H9 (cell line): Measurements from ENCODE around the gene FGFR4. TPM values are rescaled to one million over a fixed set of nuclear protein-coding genes. Genes with fewer than 3 reads are reported as not detected.
A peak's percentile ranks its signal among the peaks of the same experiment; 100 is the strongest.

Experiments used
- DNase-seq: peaks from one replicate; pipeline ENCODE4 v3.0.0-alpha.2; 2017
- H2AFZ ChIP-seq: one replicate; pipeline ENCODE4 v1.6.1; 2013; ENCODE audit warnings: mild to moderate bottlenecking, low read length, control low read depth, moderate library complexity
- H2AK5ac ChIP-seq: 2 replicates; pipeline ENCODE4 v1.6.1; 2013; ENCODE audit warnings: low read length, control low read depth, mixed read lengths; ENCODE audit not compliant: insufficient read length
- H2BK120ac ChIP-seq: one replicate; pipeline ENCODE4 v1.6.1; 2013; ENCODE audit warnings: low read depth, mild to moderate bottlenecking, low read length, control low read depth, inconsistent platforms; ENCODE audit not compliant: poor library complexity, severe bottlenecking
- H2BK12ac ChIP-seq: 2 replicates; pipeline ENCODE4 v1.6.1; 2013; ENCODE audit warnings: low read length, control low read depth, mixed read lengths, low read depth; ENCODE audit not compliant: insufficient read length
- H2BK15ac ChIP-seq: 2 replicates; pipeline ENCODE4 v1.6.1; 2013; ENCODE audit warnings: low read depth, low read length, control low read depth
- H2BK20ac ChIP-seq: one replicate; pipeline ENCODE4 v1.6.1; 2013; ENCODE audit warnings: low read depth, mild to moderate bottlenecking, low read length, control low read depth, inconsistent platforms; ENCODE audit not compliant: poor library complexity, severe bottlenecking
- H2BK5ac ChIP-seq: 2 replicates; pipeline ENCODE4 v1.6.1; 2013; ENCODE audit warnings: low read length, control low read depth, mixed read lengths; ENCODE audit not compliant: insufficient read length
- H3K14ac ChIP-seq: 2 replicates; pipeline ENCODE4 v1.6.1; 2013; ENCODE audit warnings: low read length, control low read depth; ENCODE audit not compliant: insufficient read depth
- H3K18ac ChIP-seq: 2 replicates; pipeline ENCODE4 v1.6.1; 2013; ENCODE audit warnings: low read depth, mild to moderate bottlenecking, mixed read lengths, low read length, control low read depth; ENCODE audit not compliant: insufficient read length
- H3K23ac ChIP-seq: 2 replicates; pipeline ENCODE4 v1.6.1; 2013; ENCODE audit warnings: low read length, control low read depth, mixed read lengths, low read depth; ENCODE audit not compliant: insufficient read length
- H3K23me2 ChIP-seq: 2 replicates; pipeline ENCODE4 v1.6.1; 2013; ENCODE audit warnings: low read depth, mild to moderate bottlenecking, mixed read lengths, low read length, control low read depth; ENCODE audit not compliant: insufficient read length, poor library complexity, severe bottlenecking
- H3K27ac ChIP-seq: 2 replicates; pipeline ENCODE4 v1.5.1; 2013; ENCODE audit warnings: low read length, control low read depth, mixed read lengths, low read depth; ENCODE audit not compliant: insufficient read length
- H3K27me3 ChIP-seq: 2 replicates; pipeline ENCODE4 v1.6.1; 2013; ENCODE audit warnings: low read length, control low read depth, inconsistent platforms; ENCODE audit not compliant: insufficient read depth
- H3K4ac ChIP-seq: 2 replicates; pipeline ENCODE4 v1.6.1; 2013; ENCODE audit warnings: low read depth, mild to moderate bottlenecking, control low read depth, inconsistent platforms, low read length, moderate library complexity
- H3K4me1 ChIP-seq: 2 replicates; pipeline ENCODE4 v1.6.1; 2013; ENCODE audit warnings: low read length, control low read depth, inconsistent platforms; ENCODE audit not compliant: insufficient read depth
- H3K4me2 ChIP-seq: 2 replicates; pipeline ENCODE4 v1.6.1; 2013; ENCODE audit warnings: low read length, control low read depth, mixed read lengths; ENCODE audit not compliant: insufficient read length, insufficient read depth
- H3K56ac ChIP-seq: 2 replicates; pipeline ENCODE4 v1.6.1; 2013; ENCODE audit warnings: low read depth, mild to moderate bottlenecking, mixed read lengths, low read length, control low read depth; ENCODE audit not compliant: insufficient read length
- H3K79me1 ChIP-seq: 2 replicates; pipeline ENCODE4 v1.6.1; 2013; ENCODE audit warnings: low read depth, mild to moderate bottlenecking, moderate library complexity, low read length, control low read depth, inconsistent platforms; ENCODE audit not compliant: insufficient read depth, poor library complexity, severe bottlenecking
- H3K79me2 ChIP-seq: 2 replicates; pipeline ENCODE4 v1.6.1; 2013; ENCODE audit warnings: low read length, control low read depth, inconsistent platforms; ENCODE audit not compliant: insufficient read depth
- H3K9ac ChIP-seq: 2 replicates; pipeline ENCODE4 v1.6.1; 2013; ENCODE audit warnings: low read length, control low read depth, mixed read lengths; ENCODE audit not compliant: insufficient read length; ENCODE audit errors: extremely low read depth
- H3K9me3 ChIP-seq: one replicate; pipeline ENCODE4 v1.6.1; 2013; ENCODE audit warnings: low read depth, low read length, inconsistent platforms; ENCODE audit not compliant: control insufficient read depth
- H3T11ph ChIP-seq: one replicate; pipeline ENCODE4 v1.6.1; 2013; ENCODE audit warnings: mild to moderate bottlenecking, low read length, control low read depth, inconsistent platforms
- H4K20me1 ChIP-seq: one replicate; pipeline ENCODE4 v1.6.1; 2013; ENCODE audit not compliant: control insufficient read depth, insufficient read length, insufficient read depth
- H4K5ac ChIP-seq: 2 replicates; pipeline ENCODE4 v1.6.1; 2013; ENCODE audit warnings: low read depth, mild to moderate bottlenecking, mixed read lengths, low read length, control low read depth; ENCODE audit not compliant: insufficient read length
- H4K8ac ChIP-seq: replicated peaks from 2 replicates; pipeline ENCODE4 v1.6.1; 2013; ENCODE audit warnings: low read length, control low read depth, mixed read lengths, low read depth; ENCODE audit not compliant: insufficient read length
- H4K91ac ChIP-seq: 2 replicates; pipeline ENCODE4 v1.6.1; 2013; ENCODE audit warnings: low read depth, mild to moderate bottlenecking, moderate library complexity, mixed read lengths, low read length, control low read depth; ENCODE audit not compliant: insufficient read length
- H3K27ac Mint-ChIP-seq, 3 experiments: 2 replicates in 2 of 3; 3 replicates in 1 of 3; pipeline ENCODE4 v1.8.0; 2020 to 2021; ENCODE audit warnings: mixed read lengths in 3 of 3, mild to moderate bottlenecking in 1 of 3, moderate library complexity in 1 of 3
- H3K27me3 Mint-ChIP-seq: 2 replicates; pipeline ENCODE4 v1.8.0; 2021; ENCODE audit warnings: low read depth, mild to moderate bottlenecking, moderate library complexity, mixed read lengths
- H3K36me3 Mint-ChIP-seq, 3 experiments: 2 replicates in 2 of 3; 3 replicates in 1 of 3; pipeline ENCODE4 v1.8.0; 2020 to 2021; ENCODE audit warnings: low read depth in 3 of 3, mixed read lengths in 3 of 3; ENCODE audit not compliant: insufficient read depth in 1 of 3
- H3K4me1 Mint-ChIP-seq, 2 experiments: 2 replicates each; pipeline ENCODE4 v1.8.0; 2020; ENCODE audit warnings: mixed read lengths in 2 of 2
- H3K4me3 Mint-ChIP-seq, 2 experiments: 2 replicates in 1 of 2; 3 replicates in 1 of 2; pipeline ENCODE4 v1.8.0; 2020 to 2021; ENCODE audit warnings: mild to moderate bottlenecking in 2 of 2, mixed read lengths in 2 of 2, moderate library complexity in 1 of 2
- H3K9me3 Mint-ChIP-seq, 2 experiments: 2 replicates in 1 of 2; 3 replicates in 1 of 2; pipeline ENCODE4 v1.8.0; 2020; ENCODE audit warnings: mild to moderate bottlenecking in 2 of 2, mixed read lengths in 2 of 2, moderate library complexity in 1 of 2
- WGBS: extraction: QIAGEN DNeasy Blood & Tissue Kit; methylation state at CpG from one replicate; pipeline ENCODE4 v1.1.7; 2013; ENCODE audit warnings: missing lambda C conversion rate, low lambda C conversion rate, mixed read lengths; ENCODE audit not compliant: insufficient read length; ENCODE audit errors: extremely low coverage; 5-methylcytosine and 5-hydroxymethylcytosine counted together
- total RNA-seq: library from RNA; stranded (reverse); gene quantifications from 2 replicates; pipeline ENCODE4 v1.2.1, GENCODE V29; 2021
- TF ChIP-seq, protein P1 (sequence below): fragments of 200-600 bp; sonication (generic); conservative IDR thresholded peaks from 3 replicates; pipeline ENCODE4 v1.8.0; 2021; ENCODE audit warnings: antibody characterized with exemption, mild to moderate bottlenecking

Gene FGFR4
- total RNA-seq, 1 experiment from 2014 or later, result 52.8 TPM

DNA sequence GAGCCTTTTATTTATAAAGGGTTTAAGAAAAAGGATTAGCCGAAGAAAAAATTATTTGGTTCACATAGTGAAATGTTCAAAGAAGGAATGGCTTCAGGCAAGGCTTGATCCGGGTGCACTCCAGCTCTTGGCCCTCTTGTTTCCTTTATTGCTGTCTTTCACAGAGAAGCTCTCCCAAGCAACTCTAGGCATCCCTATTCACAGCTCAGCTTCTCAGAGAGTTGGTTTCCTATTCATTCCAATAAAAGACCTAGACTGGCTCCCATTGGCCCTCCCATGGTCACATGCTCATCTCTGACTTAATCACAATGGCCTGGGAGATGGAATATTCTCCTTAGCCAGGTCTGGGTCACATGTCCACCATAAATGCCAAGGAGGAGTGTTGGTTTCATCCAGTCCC lies 9.4 kb upstream of the FGFR4 start:
- no peaks in the 10 kb centered on the region; a peak in 2 of 5 replicates for H3K9me3 Mint-ChIP-seq
- H3K27me3 ChIP-seq, result no peaks in the 10 kb centered on the region
- no peak overlapping the region for H3K23ac ChIP-seq
- no peaks in the 10 kb centered on the region for H4K20me1 ChIP-seq
- H2AK5ac ChIP-seq, result no peak overlapping the region
- peak overlapping the region in 1 of 3 experiments; percentile 73; a peak in 1 of 7 replicates for H3K27ac Mint-ChIP-seq
- no peak for DNase-seq
- H4K5ac ChIP-seq, result no peak overlapping the region
- H3T11ph ChIP-seq, result no peak overlapping the region
- no peak overlapping the region for H2BK5ac ChIP-seq
- no peak overlapping the region; a peak in 1 of 5 replicates for H3K4me3 Mint-ChIP-seq
- no peak overlapping the region for H3K27ac ChIP-seq
- no peaks in the 10 kb centered on the region for H3K23me2 ChIP-seq
- TF ChIP-seq, protein P1, sequence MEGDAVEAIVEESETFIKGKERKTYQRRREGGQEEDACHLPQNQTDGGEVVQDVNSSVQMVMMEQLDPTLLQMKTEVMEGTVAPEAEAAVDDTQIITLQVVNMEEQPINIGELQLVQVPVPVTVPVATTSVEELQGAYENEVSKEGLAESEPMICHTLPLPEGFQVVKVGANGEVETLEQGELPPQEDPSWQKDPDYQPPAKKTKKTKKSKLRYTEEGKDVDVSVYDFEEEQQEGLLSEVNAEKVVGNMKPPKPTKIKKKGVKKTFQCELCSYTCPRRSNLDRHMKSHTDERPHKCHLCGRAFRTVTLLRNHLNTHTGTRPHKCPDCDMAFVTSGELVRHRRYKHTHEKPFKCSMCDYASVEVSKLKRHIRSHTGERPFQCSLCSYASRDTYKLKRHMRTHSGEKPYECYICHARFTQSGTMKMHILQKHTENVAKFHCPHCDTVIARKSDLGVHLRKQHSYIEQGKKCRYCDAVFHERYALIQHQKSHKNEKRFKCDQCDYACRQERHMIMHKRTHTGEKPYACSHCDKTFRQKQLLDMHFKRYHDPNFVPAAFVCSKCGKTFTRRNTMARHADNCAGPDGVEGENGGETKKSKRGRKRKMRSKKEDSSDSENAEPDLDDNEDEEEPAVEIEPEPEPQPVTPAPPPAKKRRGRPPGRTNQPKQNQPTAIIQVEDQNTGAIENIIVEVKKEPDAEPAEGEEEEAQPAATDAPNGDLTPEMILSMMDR, result no peak
- H3K56ac ChIP-seq, result no peak overlapping the region
- no peak overlapping the region for H2BK12ac ChIP-seq
- H3K18ac ChIP-seq, result no peak overlapping the region
- H3K27me3 Mint-ChIP-seq, result peaks cover 2% of the 10 kb centered on the region; the same call in 1 of the 2 replicates
- no peak overlapping the region for H4K91ac ChIP-seq
- peaks cover 0 to 6% of the 10 kb centered on the region in 2 experiments; a peak in 3 of 4 replicates for H3K4me1 Mint-ChIP-seq
- WGBS, result no CpG with 5 or more reads among the region's 2 CpGs
- H3K9me3 ChIP-seq, result no peaks in the 10 kb centered on the region
- no peak overlapping the region for H3K4me2 ChIP-seq
- H3K79me2 ChIP-seq, result no peaks in the 10 kb centered on the region
- H2BK120ac ChIP-seq, result no peak overlapping the region
- no peaks in the 10 kb centered on the region for H3K36me3 Mint-ChIP-seq
- no peak overlapping the region for H2BK20ac ChIP-seq
- no peaks in the 10 kb centered on the region for H3K4me1 ChIP-seq
- H3K79me1 ChIP-seq, result no peaks in the 10 kb centered on the region
- H4K8ac ChIP-seq, result no peak overlapping the region
- H3K9ac ChIP-seq, result no peak overlapping the region
- H2AFZ ChIP-seq, result no peak overlapping the region
- no peak overlapping the region for H3K14ac ChIP-seq
- H2BK15ac ChIP-seq, result no peak overlapping the region
- H3K4ac ChIP-seq, result no peak overlapping the region
